ENCODE results near the gene RPS28. TPM values are rescaled to one million over a fixed set of nuclear protein-coding genes. Genes with fewer than 3 reads are reported as not detected.

The RPS28 gene
- total RNA-seq, 2 experiments from 2014 or later, result 1,292 to 1,333 TPM

Other genes with a start within 250 kb of the RPS28 start
- gene FBN3, start 171.9 kb upstream of the RPS28 start, total RNA-seq, result under 1 TPM in 1 of 2 experiments, not detected in 1; 0.06 TPM
- gene CERS4, start 112.1 kb upstream of the RPS28 start, total RNA-seq, result 10 to 100 TPM; 20.3 to 28.2 TPM
- gene CD320, start 13.1 kb upstream of the RPS28 start, total RNA-seq, result 10 to 100 TPM; 42.0 to 49.8 TPM
- gene NDUFA7, start 121 bp upstream of the RPS28 start, total RNA-seq, result 10 to 100 TPM; 47.4 to 66.7 TPM
- gene KANK3, start 21.8 kb downstream of the RPS28 start, total RNA-seq, result 1 to 10 TPM; 3.2 to 3.7 TPM
- gene ANGPTL4, start 42.7 kb downstream of the RPS28 start, total RNA-seq, result under 1 TPM; 0.50 to 0.82 TPM
- 10 to 100 TPM; 96.2 to 97.3 TPM for gene RAB11B, start 68.9 kb downstream of the RPS28 start, total RNA-seq
- 10 to 100 TPM; 16.5 to 20.9 TPM for gene MARCHF2, start 91.8 kb downstream of the RPS28 start, total RNA-seq
- gene HNRNPM, start 123.5 kb downstream of the RPS28 start, total RNA-seq, result 100 to 1,000 TPM; 226 to 309 TPM
- gene PRAM1, start 181.1 kb downstream of the RPS28 start, total RNA-seq, result 1 to 10 TPM in 1 of 2 experiments, under 1 TPM in 1; 0.59 to 1.4 TPM
- 10 to 100 TPM; 23.8 to 38.5 TPM for gene ZNF414, start 192.7 kb downstream of the RPS28 start, total RNA-seq

Measured in activated CD8-positive, alpha-beta memory T cell treated with anti-CD3 and anti-CD28 coated beads, Interleukin-2, amount 10 ng/mL, durations not matched to agents 7 days and 5 days (primary cell).